GM19324 (cell line): ENCODE data around the gene CEP250.

ENCODE experiments used
- ATAC-seq: cut with Tn5 transposase; IDR thresholded peaks from one replicate; pipeline ENCODE4 v1.9.1; 2021; ENCODE audit warnings: mild to moderate bottlenecking, moderate library complexity; ENCODE audit not compliant: unreplicated experiment, low FRiP score

Gene CEP250

DNA sequence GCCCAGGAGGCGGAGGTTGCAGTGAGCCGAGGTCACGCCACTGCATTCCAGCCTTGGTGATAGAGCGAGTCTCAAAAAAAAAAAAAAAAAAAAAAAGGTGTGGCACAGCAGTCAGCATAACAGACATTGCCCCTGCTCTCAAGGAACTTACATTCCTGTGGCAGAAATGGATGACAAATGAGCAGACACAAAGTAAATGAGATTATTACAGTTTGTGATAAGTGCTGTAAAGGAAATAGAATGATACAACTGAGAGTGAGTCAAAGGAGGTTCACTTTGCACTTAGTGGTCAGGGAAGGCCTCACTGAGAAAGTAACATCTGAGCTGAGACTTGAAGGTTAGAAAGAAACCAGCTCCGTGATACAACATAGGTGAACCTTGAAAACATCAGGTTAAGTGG, 36.4 kb downstream of the CEP250 start:
- ATAC-seq: no peak

DNA sequence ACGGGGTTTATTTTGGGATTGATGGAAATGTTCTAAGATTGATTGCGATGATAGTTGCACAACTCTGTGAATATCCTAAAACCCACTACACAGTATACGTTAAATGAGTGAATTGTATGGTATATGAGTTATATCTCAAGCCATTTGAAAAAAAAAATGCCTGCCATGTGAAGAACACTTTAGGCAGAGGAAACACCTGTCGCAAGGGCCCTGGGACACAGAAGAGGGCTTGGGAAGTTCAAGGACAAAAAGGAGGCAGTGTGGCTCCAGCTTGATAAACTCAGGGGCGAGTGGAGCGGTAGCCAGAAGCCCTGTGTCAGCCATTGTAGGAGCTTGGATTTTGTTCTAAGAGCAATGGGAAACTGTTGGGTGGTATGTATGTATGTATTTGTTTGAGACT, 37.0 kb downstream of the CEP250 start:
- no peak for ATAC-seq

DNA sequence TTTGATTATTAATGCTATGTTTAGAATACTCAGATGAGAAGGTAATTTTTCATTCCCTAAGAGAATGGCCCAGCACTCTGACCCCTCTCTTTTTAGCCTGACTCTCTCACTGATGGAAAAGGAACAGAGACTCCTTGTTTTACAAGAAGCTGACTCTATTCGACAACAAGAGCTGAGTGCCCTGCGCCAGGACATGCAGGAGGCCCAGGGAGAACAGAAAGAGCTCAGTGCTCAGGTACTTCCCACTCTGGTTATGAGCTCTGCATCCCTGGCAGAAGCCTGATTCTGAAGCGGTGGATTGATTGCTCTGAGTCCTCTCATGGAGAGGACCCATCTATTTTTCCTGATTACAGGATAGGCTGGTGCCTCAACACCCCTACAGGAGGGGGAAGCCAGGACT, 41.1 kb downstream of the CEP250 start:
- ATAC-seq: no peak

DNA sequence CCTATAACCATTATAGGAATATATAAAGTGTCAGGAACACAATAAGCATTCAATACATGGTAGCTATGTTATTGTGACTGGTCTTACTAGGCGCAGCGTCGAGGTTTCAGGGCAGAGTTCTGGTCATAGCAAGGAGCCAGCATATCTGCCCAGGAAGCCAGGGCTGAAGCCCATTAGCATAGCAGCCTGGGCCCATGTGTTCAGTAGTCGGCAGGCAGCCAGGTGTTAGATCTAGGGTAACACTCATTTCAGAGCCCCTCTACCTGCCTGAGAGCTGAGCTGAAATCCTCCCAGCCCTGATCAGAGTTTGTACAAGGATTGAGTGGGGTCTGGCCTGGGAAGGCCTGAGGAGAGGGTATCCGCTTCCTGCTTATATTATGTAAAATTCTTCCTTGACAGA, 41.9 kb downstream of the CEP250 start:
- no peak for ATAC-seq

DNA sequence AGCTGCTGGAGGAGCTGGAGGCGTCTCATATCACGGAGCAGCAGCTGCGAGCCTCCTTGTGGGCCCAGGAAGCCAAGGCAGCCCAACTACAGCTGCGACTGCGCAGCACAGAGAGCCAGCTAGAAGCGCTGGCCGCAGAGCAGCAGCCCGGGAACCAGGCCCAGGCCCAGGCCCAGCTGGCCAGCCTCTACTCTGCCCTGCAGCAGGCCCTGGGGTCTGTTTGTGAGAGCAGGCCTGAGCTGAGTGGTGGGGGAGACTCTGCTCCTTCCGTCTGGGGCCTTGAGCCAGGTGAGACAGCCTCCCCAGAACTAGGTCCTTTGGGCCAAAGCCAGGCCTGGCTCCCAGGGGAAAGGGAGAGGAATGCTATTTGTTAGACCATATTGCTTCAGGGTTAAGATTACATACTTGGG, 42.4 kb downstream of the CEP250 start:
- no peak for ATAC-seq

DNA sequence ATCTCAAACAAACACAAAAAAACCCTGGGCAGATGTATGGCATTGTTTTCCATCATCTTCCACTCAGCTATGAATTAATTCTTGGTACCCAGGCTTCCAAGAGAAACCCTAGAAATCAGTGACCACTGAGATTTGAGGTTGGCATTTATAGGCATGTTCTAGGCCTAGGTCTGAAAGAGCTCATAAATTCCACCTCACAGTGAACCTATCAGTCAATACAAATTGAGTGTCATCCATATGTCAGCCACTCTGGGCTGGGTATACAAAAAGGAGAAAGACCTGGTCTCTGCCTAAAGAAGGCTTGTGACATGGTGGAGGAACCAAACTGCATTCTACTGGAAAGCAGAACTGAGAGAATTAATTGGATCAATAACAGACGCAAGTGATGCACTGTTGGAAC, 43.9 kb downstream of the CEP250 start:
- ATAC-seq: no peak

DNA sequence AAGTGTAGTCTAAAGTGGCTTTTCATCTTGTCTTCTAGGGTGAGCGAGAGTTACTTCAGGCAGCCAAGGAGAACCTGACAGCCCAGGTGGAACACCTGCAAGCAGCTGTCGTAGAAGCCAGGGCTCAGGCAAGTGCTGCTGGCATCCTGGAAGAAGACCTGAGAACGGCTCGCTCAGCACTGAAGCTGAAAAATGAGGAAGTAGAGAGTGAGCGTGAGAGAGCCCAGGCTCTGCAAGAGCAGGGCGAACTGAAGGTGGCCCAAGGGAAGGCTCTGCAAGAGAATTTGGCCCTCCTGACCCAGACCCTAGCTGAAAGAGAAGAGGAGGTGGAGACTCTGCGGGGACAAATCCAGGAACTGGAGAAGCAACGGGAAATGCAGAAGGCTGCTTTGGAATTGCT, 47.0 kb downstream of the CEP250 start:
- ATAC-seq: no peak

DNA sequence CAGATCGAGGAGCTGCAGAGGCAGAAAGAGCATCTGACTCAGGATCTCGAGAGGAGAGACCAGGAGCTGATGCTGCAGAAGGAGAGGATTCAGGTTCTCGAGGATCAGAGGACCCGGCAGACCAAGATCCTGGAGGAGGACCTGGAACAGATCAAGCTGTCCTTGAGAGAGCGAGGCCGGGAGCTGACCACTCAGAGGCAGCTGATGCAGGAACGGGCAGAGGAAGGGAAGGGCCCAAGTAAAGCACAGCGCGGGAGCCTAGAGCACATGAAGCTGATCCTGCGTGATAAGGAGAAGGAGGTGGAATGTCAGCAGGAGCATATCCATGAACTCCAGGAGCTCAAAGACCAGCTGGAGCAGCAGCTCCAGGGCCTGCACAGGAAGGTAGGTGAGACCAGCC, 47.9 kb downstream of the CEP250 start:
- ATAC-seq: no peak

DNA sequence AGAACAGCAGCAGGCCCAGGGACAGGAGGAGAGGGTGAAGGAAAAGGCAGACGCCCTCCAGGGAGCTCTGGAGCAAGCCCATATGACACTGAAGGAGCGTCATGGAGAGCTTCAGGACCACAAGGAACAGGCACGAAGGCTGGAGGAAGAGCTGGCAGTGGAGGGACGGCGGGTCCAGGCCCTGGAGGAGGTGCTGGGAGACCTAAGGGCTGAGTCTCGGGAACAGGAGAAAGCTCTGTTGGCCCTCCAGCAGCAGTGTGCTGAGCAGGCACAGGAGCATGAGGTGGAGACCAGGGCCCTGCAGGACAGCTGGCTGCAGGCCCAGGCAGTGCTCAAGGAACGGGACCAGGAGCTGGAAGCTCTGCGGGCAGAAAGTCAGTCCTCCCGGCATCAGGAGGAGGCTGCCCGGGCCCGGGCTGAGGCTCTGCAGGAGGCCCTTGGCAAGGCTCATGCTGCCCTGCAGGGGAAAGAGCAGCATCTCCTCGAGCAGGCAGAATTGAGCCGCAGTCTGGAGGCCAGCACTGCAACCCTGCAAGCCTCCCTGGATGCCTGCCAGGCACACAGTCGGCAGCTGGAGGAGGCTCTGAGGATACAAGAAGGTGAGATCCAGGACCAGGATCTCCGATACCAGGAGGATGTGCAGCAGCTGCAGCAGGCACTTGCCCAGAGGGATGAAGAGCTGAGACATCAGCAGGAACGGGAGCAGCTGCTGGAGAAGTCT, 48.6 kb downstream of the CEP250 start:
- no peak for ATAC-seq

DNA sequence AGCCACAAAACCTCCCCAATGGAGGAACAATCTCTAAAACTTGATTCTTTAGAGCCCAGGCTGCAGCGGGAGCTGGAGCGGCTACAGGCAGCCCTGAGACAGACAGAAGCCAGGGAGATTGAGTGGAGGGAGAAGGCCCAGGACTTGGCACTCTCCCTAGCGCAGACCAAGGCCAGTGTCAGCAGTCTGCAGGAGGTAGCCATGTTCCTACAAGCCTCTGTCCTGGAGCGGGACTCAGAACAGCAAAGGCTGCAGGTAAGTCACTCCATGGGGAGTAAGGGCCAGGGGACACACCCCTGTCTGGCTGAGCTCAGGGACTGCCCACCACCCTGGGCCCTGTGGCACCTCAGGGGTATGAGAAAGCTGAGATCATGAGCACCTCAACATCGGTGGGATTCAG, 49.4 kb downstream of the CEP250 start:
- no peak for ATAC-seq

DNA sequence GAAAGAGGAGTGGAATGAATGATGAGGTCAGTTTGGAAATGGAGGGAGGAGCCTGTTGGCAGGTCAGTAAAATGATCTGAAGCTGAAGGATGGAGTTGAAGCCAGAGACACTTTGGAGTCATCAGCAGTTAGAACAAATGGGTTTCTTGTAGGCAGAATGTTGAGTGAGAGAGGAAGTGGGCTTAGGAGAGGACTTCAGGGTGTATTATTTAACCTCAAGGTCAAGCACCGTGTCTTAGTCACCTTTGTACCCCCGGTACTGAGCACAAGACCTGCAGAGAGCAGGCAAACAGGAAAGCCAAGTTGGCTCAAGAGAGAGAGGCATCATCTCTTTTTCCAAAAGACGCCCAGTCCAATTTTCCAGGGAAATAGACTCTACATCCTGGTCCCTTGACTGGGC, 50.8 kb downstream of the CEP250 start:
- ATAC-seq: no peak

DNA sequence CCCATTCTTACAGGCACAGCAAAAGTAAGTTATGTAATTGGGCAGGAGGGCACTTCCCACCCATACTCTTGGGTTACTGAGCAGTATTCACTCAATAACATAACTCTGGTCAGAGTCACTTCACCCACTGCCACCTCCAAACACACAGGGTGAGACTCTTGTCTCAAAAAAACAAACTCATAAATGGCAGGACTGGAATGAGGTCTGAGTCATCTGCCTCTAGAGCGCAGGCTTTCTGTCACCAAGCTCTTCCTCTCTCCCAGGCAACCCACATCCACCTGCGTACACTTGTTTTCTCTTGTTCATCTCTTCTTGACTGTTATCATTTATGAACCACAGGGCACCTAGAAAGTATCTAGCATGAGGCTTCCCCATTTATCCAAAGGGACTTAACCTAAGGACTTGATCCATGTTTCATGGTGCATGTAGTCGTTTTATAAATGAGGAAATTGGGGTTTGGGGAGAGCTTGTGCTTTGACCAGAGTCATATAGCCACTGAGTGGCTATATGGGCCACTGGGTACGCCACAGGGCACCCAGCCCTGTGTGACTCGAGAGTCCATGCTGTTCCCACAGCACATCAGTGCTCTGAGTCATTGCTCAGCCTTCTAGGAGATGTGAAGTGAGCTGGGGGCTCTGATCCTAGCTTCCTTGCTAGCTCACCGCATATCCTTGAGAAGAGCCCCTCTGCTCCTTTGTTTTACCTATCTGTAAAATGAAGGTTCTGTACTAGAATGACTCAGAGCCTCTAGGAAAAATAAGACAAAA, 51.7 kb downstream of the CEP250 start:
- no peak for ATAC-seq

DNA sequence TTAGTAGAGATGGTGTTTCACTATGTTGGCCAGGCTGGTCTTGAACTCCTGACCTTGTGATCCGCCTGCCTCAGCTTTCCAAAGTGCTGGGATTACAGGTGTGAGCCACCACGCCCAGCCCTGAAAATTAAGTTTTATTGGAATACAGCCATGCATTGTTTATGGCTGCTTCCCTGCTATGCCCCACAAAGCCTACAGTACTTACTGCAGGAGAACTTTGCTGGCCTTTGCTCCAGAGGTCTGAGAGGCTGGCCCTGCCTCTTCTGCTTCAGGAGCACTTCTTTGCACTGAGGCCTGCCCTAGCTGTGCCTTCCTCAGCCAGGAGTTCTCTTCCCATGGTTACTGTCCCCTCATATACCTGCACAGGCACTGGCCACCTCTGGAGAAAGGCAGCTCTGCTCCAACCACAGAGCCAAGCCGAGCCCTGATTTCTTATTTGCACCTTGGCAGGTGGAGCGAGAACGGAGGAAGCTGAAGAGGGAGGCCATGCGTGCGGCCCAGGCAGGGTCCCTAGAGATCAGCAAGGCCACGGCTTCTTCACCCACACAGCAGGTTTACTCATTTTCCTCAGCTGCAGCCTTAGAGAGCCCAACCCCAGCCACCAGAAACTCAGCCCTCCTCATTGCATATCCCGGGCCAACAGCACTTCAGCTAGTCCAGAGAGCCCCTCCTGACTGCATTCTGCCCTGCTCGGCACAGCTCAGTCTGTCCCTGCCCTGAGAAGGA, 53.3 kb downstream of the CEP250 start:
- no peak for ATAC-seq

DNA sequence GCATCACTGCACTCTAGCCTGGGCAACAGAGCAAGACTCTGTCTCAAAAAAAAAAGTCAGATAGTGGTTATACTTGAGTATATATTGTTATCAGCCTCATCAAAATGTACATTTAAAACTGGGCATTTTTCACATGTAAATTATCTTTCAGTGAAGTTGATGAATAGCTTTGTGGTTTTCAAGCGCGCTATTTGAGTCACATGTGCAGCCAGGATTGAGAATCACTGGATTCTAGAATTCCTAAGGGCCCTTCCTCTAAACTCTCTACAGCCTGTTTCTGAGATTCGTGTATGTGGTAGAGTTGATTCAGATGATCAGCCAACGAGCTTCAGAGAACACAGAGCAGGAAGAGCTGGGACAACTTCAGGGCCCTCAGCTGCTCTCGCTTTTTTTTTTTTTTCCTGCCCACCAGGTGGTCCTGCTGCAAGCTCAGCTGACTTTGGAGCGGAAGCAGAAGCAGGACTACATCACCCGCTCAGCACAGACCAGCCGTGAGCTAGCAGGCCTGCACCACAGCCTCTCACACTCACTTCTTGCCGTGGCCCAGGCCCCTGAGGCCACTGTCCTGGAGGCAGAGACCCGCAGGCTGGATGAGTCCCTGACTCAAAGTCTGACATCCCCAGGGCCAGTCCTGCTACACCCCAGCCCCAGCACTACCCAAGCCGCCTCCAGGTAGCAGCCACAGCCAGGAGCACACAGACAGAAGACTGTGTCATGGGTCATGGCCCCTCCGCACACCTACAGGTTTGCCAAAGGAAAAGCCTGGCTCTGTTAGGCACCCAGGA, 55.7 kb downstream of the CEP250 start:
- no peak for ATAC-seq

DNA sequence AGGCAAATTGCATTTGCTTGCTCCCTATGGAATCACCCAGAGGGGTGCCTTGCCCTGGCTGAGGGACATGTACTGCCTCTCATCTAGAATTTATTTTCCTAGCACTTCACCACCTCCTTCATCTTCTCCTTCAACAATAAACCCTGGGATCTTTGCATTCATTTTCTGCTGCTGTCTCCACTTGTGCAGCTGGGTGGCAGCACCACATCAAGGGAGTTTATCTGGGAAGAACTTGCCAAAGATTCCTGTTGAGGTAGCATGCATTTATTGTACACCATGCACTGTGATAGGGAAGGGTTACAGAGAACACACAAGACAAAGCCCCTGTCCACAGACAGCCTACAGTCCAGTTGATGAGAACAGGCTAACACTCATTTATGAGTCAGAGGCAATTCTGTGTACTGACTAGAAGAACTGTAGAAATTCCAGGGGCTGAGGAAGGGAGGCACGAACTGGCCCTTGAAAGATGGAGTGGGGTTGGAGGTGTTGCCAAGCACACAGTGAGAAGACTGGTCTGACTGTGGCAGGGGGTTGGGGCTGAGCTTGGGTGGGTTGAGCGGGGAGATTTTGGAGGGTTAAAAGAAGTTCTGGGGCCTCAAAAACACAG, 56.5 kb downstream of the CEP250 start:
- no peak for ATAC-seq

DNA sequence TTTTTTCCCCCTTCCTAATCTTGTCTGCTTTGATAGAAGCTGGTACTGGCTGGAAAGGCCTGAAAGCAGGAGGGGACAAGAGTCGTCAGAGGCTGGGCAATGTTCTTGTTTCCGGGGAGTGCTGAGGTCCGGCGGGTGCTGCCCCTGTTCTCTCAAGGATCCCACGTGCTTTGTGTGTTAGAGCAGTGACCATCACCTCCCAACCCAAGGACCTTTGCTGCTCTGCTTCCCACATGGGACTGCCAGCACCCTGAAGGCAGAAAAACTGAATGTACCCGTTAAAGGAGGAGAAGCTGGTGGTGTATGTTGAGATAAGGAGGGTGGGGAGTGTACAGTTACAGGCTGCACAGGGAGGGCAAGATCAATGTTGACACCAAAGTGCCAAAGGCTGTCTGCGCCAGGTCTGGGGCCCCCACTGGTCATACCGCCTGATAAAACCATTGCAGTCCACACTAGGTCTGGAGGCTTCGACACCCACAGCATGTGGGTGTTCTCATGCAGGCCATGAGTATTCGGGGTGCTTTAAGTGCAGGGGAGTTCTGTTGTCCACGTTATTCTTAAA, 59.1 kb downstream of the CEP250 start:
- no peak for ATAC-seq

DNA sequence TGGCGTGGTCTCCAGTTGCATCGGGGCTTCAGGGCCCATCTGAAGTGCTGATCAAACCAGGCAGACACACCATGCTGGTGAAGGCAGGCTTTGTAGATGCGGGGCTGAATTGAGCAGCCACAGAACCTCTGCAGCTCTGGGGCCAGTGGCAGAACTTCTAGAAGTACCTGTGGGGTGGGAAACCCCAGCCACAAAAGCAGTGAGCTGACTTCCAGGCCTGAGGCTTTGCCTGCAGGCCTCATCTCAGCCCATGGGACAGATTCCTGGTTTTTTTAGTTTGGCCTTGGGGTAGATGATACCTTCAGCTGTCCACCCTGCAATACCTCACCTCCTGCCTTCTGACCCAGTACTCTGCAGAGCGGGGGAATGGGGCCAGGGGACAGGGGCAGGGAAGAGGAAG, 59.9 kb downstream of the CEP250 start:
- ATAC-seq: no peak

DNA sequence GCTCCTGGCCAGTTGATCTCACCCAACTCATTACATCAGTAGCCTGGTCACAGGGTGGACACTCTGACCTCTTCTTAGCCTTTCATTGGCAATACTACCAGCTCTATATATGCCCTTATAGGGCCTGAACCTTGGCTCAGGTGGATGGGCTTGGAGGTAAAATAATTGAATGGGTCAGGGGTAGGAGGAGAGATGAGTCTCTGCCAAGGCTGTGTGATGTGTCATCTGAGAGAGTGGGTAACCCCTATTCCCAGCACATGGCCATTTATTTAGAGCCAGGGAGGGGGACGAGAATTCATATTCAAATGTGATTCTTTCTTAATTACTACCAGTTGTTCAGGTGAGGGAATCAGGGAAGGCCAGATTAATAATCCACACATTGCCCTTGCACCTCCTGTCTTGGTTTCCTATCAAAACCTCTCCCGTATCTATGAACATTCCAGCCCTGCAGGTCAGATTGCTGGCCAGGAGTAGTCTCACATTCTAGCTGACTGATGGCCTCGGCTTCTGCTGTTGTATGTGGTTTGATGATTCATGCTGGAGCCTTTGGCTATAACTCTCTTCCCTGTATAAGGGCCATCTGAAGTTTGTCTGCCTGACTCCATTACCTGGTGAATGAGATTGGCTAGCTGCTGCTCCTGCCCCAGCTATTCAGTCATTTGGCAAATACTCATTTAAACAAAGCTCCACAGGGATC, 60.7 kb downstream of the CEP250 start:
- no peak for ATAC-seq

DNA sequence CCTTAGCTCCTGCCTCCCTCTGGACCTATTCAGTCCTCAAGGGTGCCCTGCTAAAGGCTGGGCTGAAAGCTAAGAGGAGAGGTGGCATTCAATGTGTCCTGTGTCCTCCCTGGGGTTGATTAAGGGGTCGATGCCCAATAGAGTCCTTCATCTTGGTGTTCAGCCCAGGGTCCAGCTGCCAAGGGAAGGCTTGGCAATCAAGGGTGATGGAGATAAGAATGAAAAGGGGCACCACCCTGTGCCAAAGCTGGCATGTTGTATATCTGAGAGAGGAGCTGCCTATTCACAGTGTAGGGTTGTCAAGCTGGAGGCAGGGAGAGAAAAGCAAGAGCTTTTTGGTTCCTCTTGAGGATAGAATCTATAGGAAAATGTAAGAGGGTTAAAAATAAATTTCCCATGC, 61.7 kb downstream of the CEP250 start:
- ATAC-seq: no peak
